Heart left ventricle (tissue), 16 donors: ENCODE measurements around the gene TRIM75. TPM values are rescaled to one million over a fixed set of nuclear protein-coding genes. Genes with fewer than 3 reads are reported as not detected.
"Not testable (repeated sequence)": the region's sequence is repeated elsewhere in the genome, so short reads cannot be mapped to it uniquely, and the experiment has no call there.

Source experiments
- ATAC-seq, 4 donors: fragments of 200-7000 bp; cut with Tn5 transposase; one replicate each; pipeline ENCODE4 v1.9.1; 2020 to 2022; ENCODE audit warnings: moderate library complexity in 4 of 4, mild to moderate bottlenecking in 3 of 4, moderate number of reproducible peaks in 1 of 4
- DNase-seq, 5 donors: peaks; one replicate each; pipeline ENCODE4 v3.0.0-alpha.2; 2020
- H3K27ac ChIP-seq, 12 donors: fragments of 200-600 bp; sonication (generic) in 4 of 12; one replicate each; pipeline versions ENCODE4 v1.5.0 to v1.8.0; 2016 to 2022; ENCODE audit warnings: mild to moderate bottlenecking in 2 of 12
- H3K27me3 ChIP-seq, 9 donors: fragments of 200-600 bp; sonication (generic) in 2 of 9; one replicate each; pipeline versions ENCODE4 v1.5.1 to v1.8.0; 2016 to 2022; ENCODE audit warnings: mild to moderate bottlenecking in 3 of 9
- H3K36me3 ChIP-seq, 9 donors: fragments of 200-600 bp; sonication (generic) in 2 of 9; one replicate each; pipeline versions ENCODE4 v1.5.0 to v1.8.0; 2018 to 2022; ENCODE audit warnings: mild to moderate bottlenecking in 2 of 9
- H3K4me1 ChIP-seq, 12 donors: fragments of 200-600 bp; sonication (generic) in 4 of 12; one replicate each; pipeline versions ENCODE4 v1.5.0 to v1.8.0; 2016 to 2022; ENCODE audit warnings: mild to moderate bottlenecking in 3 of 12
- H3K4me3 ChIP-seq, 12 donors: fragments of 200-600 bp; sonication (generic) in 4 of 12; one replicate each; pipeline versions ENCODE4 v1.5.0 to v1.8.0; 2017 to 2022; ENCODE audit warnings: mild to moderate bottlenecking in 9 of 12, moderate library complexity in 4 of 12
- H3K9me3 ChIP-seq, 12 donors: fragments of 200-600 bp; sonication (generic) in 4 of 12; one replicate each; pipeline versions ENCODE4 v1.5.0 to v1.8.0; 2016 to 2022; ENCODE audit warnings: mild to moderate bottlenecking in 1 of 12
- POLR2A ChIP-seq, 2 donors: fragments of 450-650 bp; IDR thresholded peaks; one replicate each; pipeline ENCODE4 v1.6.1; 2017; ENCODE audit warnings: antibody characterized with exemption in 2 of 2, mild to moderate bottlenecking in 2 of 2, moderate library complexity in 2 of 2
- WGBS, 4 donors: extraction: QIAGEN DNeasy Blood & Tissue Kit in 2 of 4; methylation state at CpG; one replicate each; pipeline versions ENCODE4 v1.1.5 to v1.1.7; 2013 to 2018; 5-methylcytosine and 5-hydroxymethylcytosine counted together
- intact Hi-C, 10 donors: fragments of 100-400 bp; cut with DNase I; formaldehyde crosslinking; loops; one replicate each; pipeline versions ENCODE4 v1.11.1 to v1.14.2; 2022
- polyA plus RNA-seq, 2 donors: library from polyadenylated mRNA; stranded (reverse); fragments of 200-250 nt; gene quantifications; one replicate each; pipeline ENCODE4 v1.2.3, GENCODE V29; 2013
- total RNA-seq, 9 donors: library from RNA; depleted of rRNA in 2 of 9; stranded (reverse); fragments of >200 nt in 2 of 9; fragmentation: NEBNext Ultra II Directional in 3 of 9; extraction: Animal tissue kit (Norgen Biotek cat#: 25700) in 3 of 9; gene quantifications; one replicate each; pipeline versions ENCODE4 v1.1.0 to v1.2.4, GENCODE V29; 2016 to 2023
- TF ChIP-seq, protein P1 (sequence below), 12 donors: fragments of 200-600 bp; sonication (generic) in 4 of 12; IDR thresholded peaks; one replicate each; pipeline versions ENCODE4 v1.5.0 to v1.8.0; 2018 to 2022; ENCODE audit warnings: antibody characterized with exemption in 12 of 12, mild to moderate bottlenecking in 5 of 12
- donor health status: ischemic (EF 13 %, LVEDD 7.1; RV severe dilation, severe dysfunction).
- donor health status: healthy with polysubstance abuse.
- donor health status: DM: no; HTN: yes; CAD: no.
- donor health status: DM: no; HTN: no; CAD: no.
- donor health status: ischemic (EF 25% LVEDD 6.9; RV normal size, moderate dysfunction).
- donor health status: ischemic (EF 25% LVEDD 5.7; RV mildly dilated, moderate dysfunction).
- donor health status: healthy.
- donor health status: DM: yes; HTN: yes; CAD: no.
- donor health status: ischemic (EF 35%, LVEDD 5.7; RV mildly dilated, moderate dysfunction).
- donor health status: nonischemic (EF 11% LVEDD 7.7; RV severe dilation, severe dysfunction).
- donor health status: DM: yes; HTN: yes; CAD: no.
- donor health status: PGD.
- donor health status: ischemic (EF 29% LVEDD 5.4; RV normal size, mild dysfunction).
- donor health status: nonischemic (EF 23%, LVEDD 6.1; RV moderate dilation, normal function).

Gene TRIM75
- total and polyA plus RNA-seq, 11 donors = not detected

DNA sequence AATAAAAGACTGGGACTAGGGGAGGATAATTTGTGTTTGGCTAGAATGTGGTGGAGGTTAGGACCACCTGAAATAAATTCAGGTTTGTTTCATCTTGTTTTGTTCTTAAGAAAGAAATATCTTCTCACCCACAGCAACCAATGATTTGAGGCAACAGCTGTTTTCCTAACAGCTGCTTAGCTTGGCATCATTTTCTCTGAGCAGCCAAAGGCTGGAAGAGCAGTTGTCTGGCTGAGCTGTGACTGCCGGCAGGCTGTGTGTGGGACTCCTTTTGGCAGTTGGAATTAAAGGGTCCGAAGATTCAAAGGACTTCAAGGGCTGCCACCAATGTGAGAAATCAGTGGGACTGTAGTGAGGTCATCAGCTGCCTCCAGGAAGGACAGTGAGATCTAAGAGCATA lies 5.0 kb downstream of the TRIM75 start:
- H3K4me1 ChIP-seq = no peaks in the 10 kb centered on the region
- TF ChIP-seq, protein P1, sequence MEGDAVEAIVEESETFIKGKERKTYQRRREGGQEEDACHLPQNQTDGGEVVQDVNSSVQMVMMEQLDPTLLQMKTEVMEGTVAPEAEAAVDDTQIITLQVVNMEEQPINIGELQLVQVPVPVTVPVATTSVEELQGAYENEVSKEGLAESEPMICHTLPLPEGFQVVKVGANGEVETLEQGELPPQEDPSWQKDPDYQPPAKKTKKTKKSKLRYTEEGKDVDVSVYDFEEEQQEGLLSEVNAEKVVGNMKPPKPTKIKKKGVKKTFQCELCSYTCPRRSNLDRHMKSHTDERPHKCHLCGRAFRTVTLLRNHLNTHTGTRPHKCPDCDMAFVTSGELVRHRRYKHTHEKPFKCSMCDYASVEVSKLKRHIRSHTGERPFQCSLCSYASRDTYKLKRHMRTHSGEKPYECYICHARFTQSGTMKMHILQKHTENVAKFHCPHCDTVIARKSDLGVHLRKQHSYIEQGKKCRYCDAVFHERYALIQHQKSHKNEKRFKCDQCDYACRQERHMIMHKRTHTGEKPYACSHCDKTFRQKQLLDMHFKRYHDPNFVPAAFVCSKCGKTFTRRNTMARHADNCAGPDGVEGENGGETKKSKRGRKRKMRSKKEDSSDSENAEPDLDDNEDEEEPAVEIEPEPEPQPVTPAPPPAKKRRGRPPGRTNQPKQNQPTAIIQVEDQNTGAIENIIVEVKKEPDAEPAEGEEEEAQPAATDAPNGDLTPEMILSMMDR (IDR thresholded peaks at IDR 0.05) = no peak
- TF ChIP-seq POLR2A (IDR thresholded peaks at IDR 0.05) = no peak
- WGBS, 4 donors = 63 to 72% (median 68%) methylated on average over 2 of the region's 2 CpGs

DNA sequence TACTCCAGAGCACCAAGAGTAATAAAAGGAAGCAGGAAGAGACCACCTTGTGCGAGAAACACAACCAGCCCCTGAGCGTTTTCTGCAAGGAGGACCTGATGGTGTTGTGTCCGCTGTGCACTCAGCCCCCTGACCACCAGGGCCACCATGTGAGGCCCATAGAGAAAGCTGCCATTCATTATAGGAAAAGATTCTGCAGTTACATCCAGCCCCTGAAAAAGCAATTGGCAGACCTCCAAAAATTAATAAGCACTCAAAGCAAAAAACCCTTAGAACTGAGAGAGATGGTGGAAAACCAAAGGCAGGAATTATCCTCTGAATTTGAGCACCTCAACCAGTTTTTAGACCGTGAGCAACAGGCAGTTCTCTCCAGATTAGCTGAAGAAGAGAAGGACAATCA lies 5.7 kb downstream of the TRIM75 start:
- WGBS, 4 donors = 75 to 95% (median 79%) methylated on average over 4 of the region's 4 CpGs
- no peak overlapping the region for H3K4me3 ChIP-seq
- DNase-seq (no peak), ATAC-seq (no peak)
- no peak for TF ChIP-seq POLR2A (IDR thresholded peaks at IDR 0.05)
- TF ChIP-seq, protein P1 (IDR thresholded peaks at IDR 0.05) = no peak
- no peaks in the 10 kb centered on the region for H3K4me1 ChIP-seq
- intact Hi-C loops = no loop called here
- no peaks in the 10 kb centered on the region for H3K27me3 ChIP-seq
- no peaks in the 10 kb centered on the region for H3K36me3 ChIP-seq
- no peak overlapping the region for H3K27ac ChIP-seq
- H3K9me3 ChIP-seq = no peaks in the 10 kb centered on the region

More for the DNA sequence above, 5.0 kb downstream of the TRIM75 start:
- no peak overlapping the region for H3K27ac ChIP-seq
- ATAC-seq = no peak
- intact Hi-C loops = no loop called here
- no peaks in the 10 kb centered on the region for H3K9me3 ChIP-seq
- H3K27me3 ChIP-seq = no peaks in the 10 kb centered on the region
- H3K4me3 ChIP-seq = no peak overlapping the region
- DNase-seq = no peak
- H3K36me3 ChIP-seq = no peaks in the 10 kb centered on the region

DNA sequence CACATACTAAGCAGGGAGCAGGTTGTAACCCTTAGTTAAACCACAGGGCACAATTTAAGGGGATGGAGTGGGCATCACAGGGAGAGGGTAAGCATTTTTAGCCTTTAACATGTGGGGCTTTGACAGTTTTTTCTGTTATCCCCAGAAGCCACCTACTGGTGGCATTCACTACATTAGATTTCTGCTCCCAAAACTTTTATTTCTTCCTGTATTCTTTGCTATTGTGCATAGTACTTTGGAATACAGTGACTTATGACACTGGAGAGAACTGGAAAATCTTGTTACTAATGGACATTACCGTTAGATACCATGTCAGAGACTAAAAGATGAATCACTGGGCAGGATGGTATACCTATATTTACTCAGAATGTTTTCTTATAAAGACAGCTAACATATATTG lies 7.3 kb downstream of the TRIM75 start:
- Histone ChIP-seq H3K27ac (no peak overlapping the region), H3K36me3 (no peaks in the 10 kb centered on the region), H3K4me3 (no peak overlapping the region), H3K27me3 (no peaks in the 10 kb centered on the region), H3K4me1 (no peaks in the 10 kb centered on the region), H3K9me3 (no peaks in the 10 kb centered on the region)
- intact Hi-C loops = no loop called here
- no peak for DNase-seq
- 52 to 69% (median 66%) methylated on average over 1 of the region's 1 CpG for WGBS, 4 donors
- no peak for ATAC-seq
- no peak for TF ChIP-seq POLR2A (IDR thresholded peaks at IDR 0.05)
- TF ChIP-seq, protein P1 (IDR thresholded peaks at IDR 0.05) = peak in 2 of 12 donors; percentile 9 to 16

DNA sequence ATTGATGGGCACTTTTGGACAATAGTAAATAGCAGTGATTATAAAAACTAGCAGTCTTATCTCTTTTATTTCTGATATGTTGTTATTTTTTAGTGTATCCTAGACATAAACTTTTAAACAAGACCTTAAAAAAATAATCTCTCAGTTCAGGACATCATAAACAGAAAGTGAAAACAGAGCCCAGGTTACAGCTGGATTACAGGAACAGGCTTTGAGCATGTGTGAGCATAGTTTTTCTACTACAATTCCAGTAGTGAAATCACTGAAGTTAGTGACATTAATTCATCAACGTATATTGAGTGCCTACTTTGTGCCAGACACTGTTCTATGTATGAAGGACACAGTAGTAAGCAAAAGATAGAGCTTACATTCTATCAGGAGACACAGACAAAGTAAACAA lies 16.9 kb downstream of the TRIM75 start:
- no peak overlapping the region for H3K4me3 ChIP-seq
- H3K9me3 ChIP-seq = no peaks in the 10 kb centered on the region
- ATAC-seq = no peak
- intact Hi-C loops = no loop called here
- no peaks in the 10 kb centered on the region for H3K27me3 ChIP-seq
- peaks cover 0 to 7% (median 0%) of the 10 kb centered on the region in 12 donors for H3K4me1 ChIP-seq
- 66 to 78% (median 72%) methylated on average over 1 of the region's 1 CpG for WGBS, 4 donors
- no peak overlapping the region for H3K27ac ChIP-seq
- no peak for DNase-seq
- peaks cover 0 to 2% (median 0%) of the 10 kb centered on the region in 9 donors for H3K36me3 ChIP-seq
- no peak for TF ChIP-seq POLR2A (IDR thresholded peaks at IDR 0.05)
- TF ChIP-seq, protein P1 (IDR thresholded peaks at IDR 0.05) = no peak

DNA sequence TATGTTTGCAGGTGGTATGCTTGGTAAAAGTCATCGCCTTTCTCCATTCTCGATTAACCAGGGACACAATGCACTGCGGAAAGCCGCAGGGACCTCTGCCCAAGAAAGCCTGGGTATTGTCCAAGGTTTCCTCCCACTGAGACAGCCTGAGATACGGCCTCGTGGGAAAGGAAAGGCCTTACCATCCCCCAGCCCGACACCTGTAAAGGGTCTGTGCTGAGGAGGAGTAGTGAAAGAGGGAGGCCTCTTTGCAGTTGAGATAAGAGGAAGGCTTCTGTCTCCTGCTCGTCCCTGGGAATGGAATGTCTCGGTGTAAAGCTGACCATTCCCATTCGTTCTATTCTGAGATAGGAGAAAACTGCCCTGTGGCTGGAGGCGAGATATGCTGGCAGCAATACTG lies 19.7 kb downstream of the TRIM75 start:
- H3K4me3 ChIP-seq, DNase-seq, intact Hi-C loops, H3K9me3 ChIP-seq, H3K27me3 ChIP-seq, H3K27ac ChIP-seq, H3K4me1 ChIP-seq, ATAC-seq: not testable (repeated sequence)
- H3K36me3 ChIP-seq = peaks cover 0 to 19% (median 5%) of the 10 kb centered on the region in 9 donors
- 16 to 24% (median 23%) methylated on average over 11 of the region's 11 CpGs for WGBS, 4 donors
